Neural cell (in vitro differentiated cells): ENCODE measurements around the gene TFPI.
"Not testable (repeated sequence)": the region's sequence is repeated elsewhere in the genome, so short reads cannot be mapped to it uniquely, and the experiment has no call there.

Experiments used
- EZH2 ChIP-seq: fragments of 200-600, 300-800 bp; shearing (Covaris generic), sonication (generic); IDR thresholded peaks from 2 replicates; pipeline ENCODE4 v1.6.1; 2014; ENCODE audit warnings: antibody characterized with exemption, low read length, borderline replicate concordance, mild to moderate bottlenecking; ENCODE audit not compliant: insufficient read depth, poor library complexity, severe bottlenecking
- POLR2AphosphoS5 ChIP-seq: IDR thresholded peaks from 2 replicates; pipeline ENCODE4 v1.6.1; 2012
- TAF1 ChIP-seq: IDR thresholded peaks from 2 replicates; pipeline ENCODE4 v1.6.1; 2012; ENCODE audit warnings: low read depth
- TF ChIP-seq, protein P1 (sequence below): fragments of 450-650 bp; IDR thresholded peaks from 2 replicates; pipeline ENCODE4 v1.5.1; 2014; ENCODE audit warnings: antibody characterized with exemption, mild to moderate bottlenecking, moderate library complexity; ENCODE audit not compliant: poor library complexity, severe bottlenecking
- TF ChIP-seq, protein P2 (sequence below): IDR thresholded peaks from 2 replicates; pipeline ENCODE4 v1.6.1; 2012; ENCODE audit warnings: borderline replicate concordance

DNA sequence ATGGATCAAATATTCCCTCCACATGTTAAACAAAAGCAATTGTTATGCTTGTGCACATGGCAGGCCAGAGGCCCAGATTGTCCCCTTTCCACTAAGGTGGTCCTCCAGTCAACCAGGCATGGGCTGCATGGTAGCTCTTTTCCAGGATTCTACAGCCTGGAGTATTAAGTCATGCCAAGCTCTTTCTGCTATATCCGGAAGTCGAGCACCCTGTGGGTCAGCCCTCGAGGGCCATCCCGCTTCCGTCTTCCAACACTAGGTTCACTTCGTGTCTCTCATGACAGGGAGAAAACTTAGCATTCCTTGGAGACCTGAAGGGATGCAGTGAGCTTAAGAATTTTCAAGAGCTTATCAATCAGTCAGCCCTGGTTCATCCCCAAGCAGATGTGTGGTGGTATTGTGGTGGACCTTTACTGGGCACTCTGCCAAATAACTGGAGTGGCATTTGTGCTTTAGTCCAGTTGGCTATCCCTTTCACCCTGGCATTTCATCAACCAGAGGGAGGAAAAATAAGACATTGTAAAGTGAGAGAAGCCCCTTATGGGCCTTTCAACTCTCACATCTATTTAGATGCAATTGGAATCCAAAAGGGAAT, 39.9 kb downstream of the TFPI start:
- TF ChIP-seq, protein P1, sequence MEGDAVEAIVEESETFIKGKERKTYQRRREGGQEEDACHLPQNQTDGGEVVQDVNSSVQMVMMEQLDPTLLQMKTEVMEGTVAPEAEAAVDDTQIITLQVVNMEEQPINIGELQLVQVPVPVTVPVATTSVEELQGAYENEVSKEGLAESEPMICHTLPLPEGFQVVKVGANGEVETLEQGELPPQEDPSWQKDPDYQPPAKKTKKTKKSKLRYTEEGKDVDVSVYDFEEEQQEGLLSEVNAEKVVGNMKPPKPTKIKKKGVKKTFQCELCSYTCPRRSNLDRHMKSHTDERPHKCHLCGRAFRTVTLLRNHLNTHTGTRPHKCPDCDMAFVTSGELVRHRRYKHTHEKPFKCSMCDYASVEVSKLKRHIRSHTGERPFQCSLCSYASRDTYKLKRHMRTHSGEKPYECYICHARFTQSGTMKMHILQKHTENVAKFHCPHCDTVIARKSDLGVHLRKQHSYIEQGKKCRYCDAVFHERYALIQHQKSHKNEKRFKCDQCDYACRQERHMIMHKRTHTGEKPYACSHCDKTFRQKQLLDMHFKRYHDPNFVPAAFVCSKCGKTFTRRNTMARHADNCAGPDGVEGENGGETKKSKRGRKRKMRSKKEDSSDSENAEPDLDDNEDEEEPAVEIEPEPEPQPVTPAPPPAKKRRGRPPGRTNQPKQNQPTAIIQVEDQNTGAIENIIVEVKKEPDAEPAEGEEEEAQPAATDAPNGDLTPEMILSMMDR, result not testable (repeated sequence)
- TF ChIP-seq EZH2, POLR2AphosphoS5, TAF1: not testable (repeated sequence)
- TF ChIP-seq, protein P2, sequence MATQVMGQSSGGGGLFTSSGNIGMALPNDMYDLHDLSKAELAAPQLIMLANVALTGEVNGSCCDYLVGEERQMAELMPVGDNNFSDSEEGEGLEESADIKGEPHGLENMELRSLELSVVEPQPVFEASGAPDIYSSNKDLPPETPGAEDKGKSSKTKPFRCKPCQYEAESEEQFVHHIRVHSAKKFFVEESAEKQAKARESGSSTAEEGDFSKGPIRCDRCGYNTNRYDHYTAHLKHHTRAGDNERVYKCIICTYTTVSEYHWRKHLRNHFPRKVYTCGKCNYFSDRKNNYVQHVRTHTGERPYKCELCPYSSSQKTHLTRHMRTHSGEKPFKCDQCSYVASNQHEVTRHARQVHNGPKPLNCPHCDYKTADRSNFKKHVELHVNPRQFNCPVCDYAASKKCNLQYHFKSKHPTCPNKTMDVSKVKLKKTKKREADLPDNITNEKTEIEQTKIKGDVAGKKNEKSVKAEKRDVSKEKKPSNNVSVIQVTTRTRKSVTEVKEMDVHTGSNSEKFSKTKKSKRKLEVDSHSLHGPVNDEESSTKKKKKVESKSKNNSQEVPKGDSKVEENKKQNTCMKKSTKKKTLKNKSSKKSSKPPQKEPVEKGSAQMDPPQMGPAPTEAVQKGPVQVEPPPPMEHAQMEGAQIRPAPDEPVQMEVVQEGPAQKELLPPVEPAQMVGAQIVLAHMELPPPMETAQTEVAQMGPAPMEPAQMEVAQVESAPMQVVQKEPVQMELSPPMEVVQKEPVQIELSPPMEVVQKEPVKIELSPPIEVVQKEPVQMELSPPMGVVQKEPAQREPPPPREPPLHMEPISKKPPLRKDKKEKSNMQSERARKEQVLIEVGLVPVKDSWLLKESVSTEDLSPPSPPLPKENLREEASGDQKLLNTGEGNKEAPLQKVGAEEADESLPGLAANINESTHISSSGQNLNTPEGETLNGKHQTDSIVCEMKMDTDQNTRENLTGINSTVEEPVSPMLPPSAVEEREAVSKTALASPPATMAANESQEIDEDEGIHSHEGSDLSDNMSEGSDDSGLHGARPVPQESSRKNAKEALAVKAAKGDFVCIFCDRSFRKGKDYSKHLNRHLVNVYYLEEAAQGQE, result not testable (repeated sequence)
